Osteoblast (primary cell): ENCODE measurements around the gene INHBC. TPM values are rescaled to one million over a fixed set of nuclear protein-coding genes. Genes with fewer than 3 reads are reported as not detected.

Source experiments
- DNase-seq: peaks from one replicate; pipeline ENCODE4 v3.0.0; 2011; ENCODE audit warnings: low spot score, mixed read lengths; ENCODE audit not compliant: insufficient read length; ENCODE audit errors: missing footprints
- H2AFZ ChIP-seq: 2 replicates; pipeline ENCODE4 v1.6.0; 2011; ENCODE audit warnings: mild to moderate bottlenecking, low read length
- H3K27ac ChIP-seq: 2 replicates; pipeline ENCODE4 v1.5.1; 2011; ENCODE audit warnings: mild to moderate bottlenecking, low read depth, low read length, moderate library complexity
- H3K27me3 ChIP-seq: 2 replicates; pipeline ENCODE4 v1.6.0; 2012; ENCODE audit warnings: mild to moderate bottlenecking, control low read depth, inconsistent platforms, low read length, moderate library complexity; ENCODE audit not compliant: insufficient read depth
- H3K36me3 ChIP-seq: 2 replicates; pipeline ENCODE4 v1.5.1; 2011; ENCODE audit warnings: mild to moderate bottlenecking, low read length, control low read depth, moderate library complexity; ENCODE audit not compliant: insufficient read depth
- H3K4me1 ChIP-seq: 2 replicates; pipeline ENCODE4 v1.5.1; 2011; ENCODE audit warnings: mild to moderate bottlenecking, low read length, control low read depth, moderate library complexity; ENCODE audit not compliant: insufficient read depth
- H3K4me2 ChIP-seq: 2 replicates; pipeline ENCODE4 v1.6.0; 2011; ENCODE audit warnings: mild to moderate bottlenecking, low read length; ENCODE audit not compliant: insufficient read depth
- H3K4me3 ChIP-seq: fragments of 200-600 bp; sonication (generic); 3 replicates; pipeline ENCODE4 v1.5.1; 2012; ENCODE audit warnings: mild to moderate bottlenecking, low read length, inconsistent platforms; ENCODE audit not compliant: insufficient read depth
- H3K79me2 ChIP-seq: 2 replicates; pipeline ENCODE4 v1.6.0; 2012; ENCODE audit warnings: mild to moderate bottlenecking, low read length, control low read depth, inconsistent platforms; ENCODE audit not compliant: insufficient read depth
- H3K9me3 ChIP-seq: 2 replicates; pipeline ENCODE4 v1.5.1; 2011; ENCODE audit warnings: low read depth, low read length, control low read depth
- H4K20me1 ChIP-seq: 2 replicates; pipeline ENCODE4 v1.6.0; 2012; ENCODE audit warnings: mild to moderate bottlenecking, low read length, control low read depth; ENCODE audit not compliant: insufficient read depth
- CTCF ChIP-seq: IDR thresholded peaks from 2 replicates; pipeline ENCODE4 v1.5.1; 2011; ENCODE audit warnings: mild to moderate bottlenecking, low read depth, low read length, moderate library complexity; ENCODE audit errors: extremely low read depth
- total RNA-seq: library from RNA; depleted of rRNA; stranded (reverse); fragments of >200 nt; gene quantifications from 2 replicates; pipeline ENCODE4 v1.2.3, GENCODE V29; 2012

Gene INHBC
- total RNA-seq, 1 donor: not detected

GRCh38 chr12:57454213-57454565, 19.6 kb downstream of the INHBC start:
- TF ChIP-seq CTCF: no peak
- Histone ChIP-seq H3K9me3 (no peaks in the 10 kb centered on the region), H3K4me3 (no peak overlapping the region), H3K27me3 (no peaks in the 10 kb centered on the region), H3K4me2 (no peak overlapping the region), H3K4me1 (peaks cover 31% of the 10 kb centered on the region), H4K20me1 (no peaks in the 10 kb centered on the region), H3K36me3 (no peaks in the 10 kb centered on the region), H2AFZ (no peak overlapping the region), H3K79me2 (no peaks in the 10 kb centered on the region), H3K27ac (no peak overlapping the region)
- no peak for DNase-seq

- H2AFZ ChIP-seq: no peak within 1 kb of the TSS
- H3K79me2 ChIP-seq: no peaks in the 10 kb centered on the region
- H4K20me1 ChIP-seq: no peaks in the 10 kb centered on the region
- no peaks in the 10 kb centered on the region for H3K9me3 ChIP-seq
- TF ChIP-seq CTCF: no peak
- no peaks in the 10 kb centered on the region for H3K27me3 ChIP-seq
- no peak within 1 kb of the TSS for H3K27ac ChIP-seq
- H3K4me3 ChIP-seq: no peak within 1 kb of the TSS
- H3K4me1 ChIP-seq: peaks cover 34% of the 10 kb centered on the region
- H3K36me3 ChIP-seq: no peaks in the 10 kb centered on the region
- peak; percentile 76 for DNase-seq
- H3K4me2 ChIP-seq: peak within 1 kb of the TSS; percentile 34
These were observed 20.2 kb downstream of the INHBC start, which contains the start of gene INHBE for GRCh38 chr12:57454566-57455373. TSS of gene INHBE (plus strand) at chr12:57455307. CDS start at chr12:57455537, 230 bp downstream.

- peaks cover 33% of the 10 kb centered on the region for H3K4me1 ChIP-seq
- no peaks in the 10 kb centered on the region for H3K9me3 ChIP-seq
- H3K79me2 ChIP-seq: no peaks in the 10 kb centered on the region
- H3K4me2 ChIP-seq: peak overlapping the region; percentile 34
- no peak overlapping the region for H3K27ac ChIP-seq
- H3K4me3 ChIP-seq: no peak overlapping the region
- H3K36me3 ChIP-seq: no peaks in the 10 kb centered on the region
- no peak overlapping the region for H2AFZ ChIP-seq
- peaks cover 4% of the 10 kb centered on the region for H3K27me3 ChIP-seq
- DNase-seq: no peak
- H4K20me1 ChIP-seq: no peaks in the 10 kb centered on the region
- TF ChIP-seq CTCF: no peak
These were observed 21.0 kb downstream of the INHBC start for GRCh38 chr12:57455374-57456144.

GRCh38 chr12:57456145-57456700, 21.6 kb downstream of the INHBC start:
- H3K9me3 ChIP-seq: no peaks in the 10 kb centered on the region
- no peaks in the 10 kb centered on the region for H3K36me3 ChIP-seq
- no peaks in the 10 kb centered on the region for H3K79me2 ChIP-seq
- H3K4me3 ChIP-seq: no peak overlapping the region
- H3K4me2 ChIP-seq: peak overlapping the region; percentile 34
- H3K27ac ChIP-seq: no peak overlapping the region
- no peaks in the 10 kb centered on the region for H4K20me1 ChIP-seq
- H3K4me1 ChIP-seq: peaks cover 28% of the 10 kb centered on the region
- no peak overlapping the region for H2AFZ ChIP-seq
- DNase-seq: peak; percentile 85
- peaks cover 10% of the 10 kb centered on the region for H3K27me3 ChIP-seq
- TF ChIP-seq CTCF: peak; percentile 66
